Fibroblast of lung (primary cell): ENCODE measurements around the gene LIPT1. TPM values are rescaled to one million over a fixed set of nuclear protein-coding genes. Genes with fewer than 3 reads are reported as not detected.

Source experiments
- DNase-seq, 2 donors: peaks; one replicate each; pipeline versions ENCODE4 v3.0.0 to v3.0.0-alpha.2; 2010; ENCODE audit warnings: low read depth in 2 of 2
- H2AFZ ChIP-seq: 2 replicates; pipeline ENCODE4 v1.5.1; 2012; ENCODE audit warnings: low read length, control low read depth, inconsistent platforms
- H3K27ac ChIP-seq: 2 replicates; pipeline ENCODE4 v1.5.1; 2011; ENCODE audit warnings: low read length, control low read depth; ENCODE audit not compliant: insufficient read depth
- H3K27me3 ChIP-seq: 2 replicates; pipeline ENCODE4 v1.5.1; 2011; ENCODE audit warnings: mild to moderate bottlenecking, low read length; ENCODE audit not compliant: control insufficient read depth, insufficient read depth
- H3K36me3 ChIP-seq: 2 replicates; pipeline ENCODE4 v1.5.1; 2011; ENCODE audit warnings: low read length; ENCODE audit not compliant: control insufficient read depth, insufficient read depth
- H3K4me1 ChIP-seq: 2 replicates; pipeline ENCODE4 v1.5.1; 2011; ENCODE audit warnings: low read length; ENCODE audit not compliant: control insufficient read depth, insufficient read depth; ENCODE audit errors: extremely low read depth
- H3K4me2 ChIP-seq: 2 replicates; pipeline ENCODE4 v1.5.1; 2011; ENCODE audit warnings: low read length, control low read depth; ENCODE audit not compliant: insufficient read depth; ENCODE audit errors: extremely low read depth
- H3K4me3 ChIP-seq, 4 experiments: fragments of 200-600 bp in 1 of 4; sonication (generic) in 1 of 4; replicated peaks in 1 of 4; 2 replicates each; pipeline ENCODE4 v1.5.1; 2011 to 2016; ENCODE audit warnings: low read length in 4 of 4, low read depth in 3 of 4, mild to moderate bottlenecking in 3 of 4, control low read depth in 2 of 4, inconsistent platforms in 1 of 4, mixed read lengths in 1 of 4; ENCODE audit not compliant: insufficient read depth in 1 of 4; ENCODE audit errors: control extremely low read depth in 1 of 4
- H3K79me2 ChIP-seq: 2 replicates; pipeline ENCODE4 v1.5.1; 2012; ENCODE audit warnings: mild to moderate bottlenecking, low read length, inconsistent platforms; ENCODE audit not compliant: control insufficient read depth, insufficient read depth
- H3K9ac ChIP-seq: 2 replicates; pipeline ENCODE4 v1.5.1; 2011; ENCODE audit warnings: mild to moderate bottlenecking, low read length, control low read depth; ENCODE audit not compliant: insufficient read depth
- H3K9me3 ChIP-seq: 2 replicates; pipeline ENCODE4 v1.5.1; 2012; ENCODE audit warnings: low read depth, low read length; ENCODE audit not compliant: control insufficient read depth, insufficient read depth
- H4K20me1 ChIP-seq: 2 replicates; pipeline ENCODE4 v1.5.1; 2011; ENCODE audit warnings: low read length; ENCODE audit not compliant: control insufficient read depth, insufficient read depth; ENCODE audit errors: extremely low read depth
- EZH2 ChIP-seq: IDR thresholded peaks from 2 replicates; pipeline ENCODE4 v1.5.1; 2012; ENCODE audit warnings: low read length, control low read depth, mild to moderate bottlenecking; ENCODE audit errors: missing control alignments
- polyA minus RNA-seq: library from RNA; depleted of rRNA, polyadenylated mRNA; stranded (reverse); fragments of >200 nt; gene quantifications from 2 replicates; pipeline ENCODE4 v1.2.3, GENCODE V29; 2011; ENCODE audit warnings: low replicate concordance
- polyA plus RNA-seq, 2 donors: library from polyadenylated mRNA; depleted of rRNA in 1 of 2; stranded (reverse) in 1 of 2; unstranded in 1 of 2; fragments of >200 nt; gene quantifications; 2 replicates each; pipeline ENCODE4 v1.2.1, GENCODE V29; 2011 to 2012; ENCODE audit warnings: missing spikeins in 1 of 2
- total RNA-seq: library from RNA; depleted of rRNA; stranded (reverse); fragments of >200 nt; gene quantifications from 2 replicates; pipeline ENCODE4 v1.2.1, GENCODE V29; 2014
- TF ChIP-seq, protein P1 (sequence below), 2 donors: IDR thresholded peaks in 1 of 2; conservative IDR thresholded peaks in 1 of 2; 1 replicate in 1 of 2; 2 replicates in 1 of 2; pipeline ENCODE4 v1.5.1; 2011 to 2012; ENCODE audit warnings: low read length in 2 of 2, control low read depth in 1 of 2, inconsistent platforms in 1 of 2, low read depth in 1 of 2, mild to moderate bottlenecking in 1 of 2

The LIPT1 gene
- total RNA-seq (7.6 and 10.5 TPM in 2 replicates), polyA plus RNA-seq (4.4 and 5.9 TPM in 2 replicates), polyA minus RNA-seq (6.6 TPM in 1 of 2 replicates, not detected in the other)
- 3.1 and 3.8 TPM in 2 replicates for polyA plus RNA-seq (2012)

DNA sequence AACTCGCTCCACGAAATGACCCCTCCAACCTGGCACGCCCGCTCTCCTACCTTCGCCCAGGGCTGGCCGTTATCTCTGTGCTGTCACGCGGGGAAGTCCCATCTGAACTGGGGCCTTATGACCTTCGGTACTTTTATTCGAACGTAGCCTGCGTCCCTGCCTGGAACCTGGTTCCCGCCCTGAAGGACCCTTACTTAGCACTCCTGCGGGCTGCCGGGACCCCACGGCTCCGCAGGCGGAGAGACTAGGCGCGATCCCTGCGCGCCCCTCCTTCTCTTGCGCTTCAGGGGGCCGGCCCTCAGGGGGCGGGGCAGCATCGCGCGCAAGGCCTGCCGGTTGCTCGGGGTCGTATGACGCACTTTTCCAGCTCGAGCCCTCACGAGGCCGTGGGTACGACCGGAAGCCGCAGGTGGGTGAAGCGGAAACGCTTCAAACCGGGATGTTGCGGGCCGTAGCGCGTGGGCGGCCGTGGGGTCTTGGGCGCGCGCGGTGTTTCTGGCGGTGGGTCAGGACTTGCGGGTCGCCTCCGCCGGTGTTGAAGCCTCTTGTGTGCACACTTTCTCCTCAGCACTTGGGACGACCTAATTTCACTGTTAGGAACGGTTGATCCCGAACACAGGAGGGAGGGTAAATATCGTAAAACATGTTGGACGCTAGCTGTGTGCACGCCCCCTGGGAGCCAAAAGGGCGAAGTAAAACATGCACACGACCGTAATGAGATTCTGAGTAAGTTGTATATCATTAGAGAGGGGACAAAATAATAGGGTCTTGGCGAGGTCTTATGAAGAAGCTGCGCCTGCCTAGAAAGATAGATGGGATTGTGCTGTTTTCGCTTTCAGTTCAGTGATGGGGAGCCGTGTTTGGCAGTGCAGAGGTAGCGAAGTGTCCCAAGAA is at the start of gene LIPT1, which contains the start of gene TSGA10:
TSS of gene LIPT1 (plus strand) at position 325 of the 894 bp plus-strand sequence. CDS start 6,991 bp downstream, outside the sequence.
TSS of gene TSGA10 (minus strand) at position 300 of the 894 bp plus-strand sequence. CDS start 45,503 bp downstream, outside the sequence.
- H2AFZ ChIP-seq = peak within 1 kb of the TSS; percentile 96
- DNase-seq = peak; percentile 91
- no peak for TF ChIP-seq EZH2
- TF ChIP-seq, protein P1, sequence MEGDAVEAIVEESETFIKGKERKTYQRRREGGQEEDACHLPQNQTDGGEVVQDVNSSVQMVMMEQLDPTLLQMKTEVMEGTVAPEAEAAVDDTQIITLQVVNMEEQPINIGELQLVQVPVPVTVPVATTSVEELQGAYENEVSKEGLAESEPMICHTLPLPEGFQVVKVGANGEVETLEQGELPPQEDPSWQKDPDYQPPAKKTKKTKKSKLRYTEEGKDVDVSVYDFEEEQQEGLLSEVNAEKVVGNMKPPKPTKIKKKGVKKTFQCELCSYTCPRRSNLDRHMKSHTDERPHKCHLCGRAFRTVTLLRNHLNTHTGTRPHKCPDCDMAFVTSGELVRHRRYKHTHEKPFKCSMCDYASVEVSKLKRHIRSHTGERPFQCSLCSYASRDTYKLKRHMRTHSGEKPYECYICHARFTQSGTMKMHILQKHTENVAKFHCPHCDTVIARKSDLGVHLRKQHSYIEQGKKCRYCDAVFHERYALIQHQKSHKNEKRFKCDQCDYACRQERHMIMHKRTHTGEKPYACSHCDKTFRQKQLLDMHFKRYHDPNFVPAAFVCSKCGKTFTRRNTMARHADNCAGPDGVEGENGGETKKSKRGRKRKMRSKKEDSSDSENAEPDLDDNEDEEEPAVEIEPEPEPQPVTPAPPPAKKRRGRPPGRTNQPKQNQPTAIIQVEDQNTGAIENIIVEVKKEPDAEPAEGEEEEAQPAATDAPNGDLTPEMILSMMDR (conservative IDR thresholded peaks at IDR 0.05 in 1 of 2, IDR thresholded peaks at IDR 0.05 in 1 of 2; ENCODE audit: low read depth in 1 of 2, low read length in 2 of 2) = peak in 1 of 2 donors; percentile 22

DNA sequence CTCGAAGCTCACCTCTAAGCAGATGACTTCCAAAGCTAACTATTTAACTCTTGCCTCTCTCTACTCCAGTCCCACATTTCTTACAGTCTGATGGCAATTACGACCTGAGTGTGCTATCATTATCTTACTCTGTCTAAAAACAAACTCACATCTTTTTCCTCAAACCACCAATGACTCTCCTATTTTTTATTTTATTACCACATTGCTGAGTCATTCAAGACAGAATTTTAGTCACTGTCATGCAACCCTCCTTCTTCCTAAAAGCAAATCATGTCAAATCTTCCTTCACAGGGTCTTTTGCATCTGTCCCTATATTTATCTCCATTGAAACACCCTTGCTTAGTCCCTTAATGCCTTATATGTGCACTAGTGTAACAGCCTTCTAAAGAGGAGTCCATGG is 47.9 kb upstream of the LIPT1 start:
- Histone ChIP-seq H3K4me1 (no peaks in the 10 kb centered on the region), H3K9me3 (no peaks in the 10 kb centered on the region), H3K79me2 (no peaks in the 10 kb centered on the region), H3K4me3 (no peak overlapping the region), H3K27me3 (no peaks in the 10 kb centered on the region), H3K27ac (no peak overlapping the region), H2AFZ (no peak overlapping the region), H3K9ac (no peak overlapping the region), H3K4me2 (no peak overlapping the region), H4K20me1 (no peaks in the 10 kb centered on the region), H3K36me3 (no peaks in the 10 kb centered on the region)
- TF ChIP-seq, protein P1 (conservative IDR thresholded peaks at IDR 0.05 in 1 of 2, IDR thresholded peaks at IDR 0.05 in 1 of 2; ENCODE audit: low read depth in 1 of 2, low read length in 2 of 2) = no peak
- TF ChIP-seq EZH2 = no peak
- DNase-seq = peak in 1 of 2 donors; percentile 2

More for the DNA sequence above, at the start of gene LIPT1, which contains the start of gene TSGA10:
- no peaks in the 10 kb centered on the region for H3K79me2 ChIP-seq
- peak within 1 kb of the TSS; percentile 79 to 97 (median 94) for H3K4me3 ChIP-seq
- H3K27me3 ChIP-seq = no peaks in the 10 kb centered on the region
- H3K9me3 ChIP-seq = no peaks in the 10 kb centered on the region
- H3K36me3 ChIP-seq = no peaks in the 10 kb centered on the region
- peak within 1 kb of the TSS; percentile 78 for H3K9ac ChIP-seq
- H3K4me1 ChIP-seq = no peaks in the 10 kb centered on the region
- peak within 1 kb of the TSS; percentile 90 for H3K27ac ChIP-seq
- H3K4me2 ChIP-seq = peak within 1 kb of the TSS; percentile 98
- no peaks in the 10 kb centered on the region for H4K20me1 ChIP-seq

DNA sequence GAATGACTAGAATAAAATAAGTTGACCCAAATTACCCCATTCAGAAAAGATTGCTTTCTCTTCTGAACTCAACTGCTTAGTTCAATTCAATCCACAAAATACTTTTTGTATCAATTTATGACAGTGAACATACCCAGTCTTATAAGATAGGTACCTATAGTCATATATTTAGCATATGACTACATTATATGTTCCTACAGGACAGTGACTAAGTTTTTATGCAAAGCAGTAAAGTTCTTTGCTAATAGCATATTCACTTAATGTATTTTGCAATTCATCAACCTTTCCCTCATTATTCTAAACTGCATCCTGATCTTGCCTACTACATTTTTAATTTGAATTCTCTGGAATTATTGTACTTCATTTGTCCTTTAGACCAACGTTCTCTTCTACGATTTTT is 43.5 kb upstream of the LIPT1 start:
- Histone ChIP-seq H3K4me1 (no peaks in the 10 kb centered on the region), H3K36me3 (no peaks in the 10 kb centered on the region), H3K9me3 (no peaks in the 10 kb centered on the region), H3K27me3 (no peaks in the 10 kb centered on the region), H3K4me3 (no peak overlapping the region), H3K27ac (no peak overlapping the region), H3K4me2 (no peak overlapping the region), H3K79me2 (no peaks in the 10 kb centered on the region), H2AFZ (no peak overlapping the region), H3K9ac (no peak overlapping the region), H4K20me1 (no peaks in the 10 kb centered on the region)
- DNase-seq = no peak
- no peak for TF ChIP-seq EZH2
- TF ChIP-seq, protein P1 (conservative IDR thresholded peaks at IDR 0.05 in 1 of 2, IDR thresholded peaks at IDR 0.05 in 1 of 2; ENCODE audit: low read depth in 1 of 2, low read length in 2 of 2) = no peak
